ENCODE measurements around the gene DYNC2H1.
"Not testable (repeated sequence)": the region's sequence is repeated elsewhere in the genome, so short reads cannot be mapped to it uniquely, and the experiment has no call there.

The DYNC2H1 gene

GRCh38 chr11:103367650-103368049 is 258.4 kb downstream of the DYNC2H1 start:
- DNase-seq (ENCODE audit: low read depth, low spot score): no peak

GRCh38 chr11:103368145-103368544 is 258.9 kb downstream of the DYNC2H1 start:
- no peak for DNase-seq (ENCODE audit: low read depth, low spot score)

GRCh38 chr11:103370076-103370475 is 260.9 kb downstream of the DYNC2H1 start:
- DNase-seq (ENCODE audit: low read depth, low spot score): no peak

- DNase-seq (ENCODE audit: low read depth, low spot score): no peak
These were observed 263.7 kb downstream of the DYNC2H1 start for GRCh38 chr11:103372906-103373305.

GRCh38 chr11:103374227-103374626 is 265.0 kb downstream of the DYNC2H1 start:
- not testable (repeated sequence) for DNase-seq (ENCODE audit: low read depth, low spot score)

GRCh38 chr11:103378931-103379330 is 269.7 kb downstream of the DYNC2H1 start:
- no peak for DNase-seq (ENCODE audit: low read depth, low spot score)

GRCh38 chr11:103380031-103380430 is 270.8 kb downstream of the DYNC2H1 start:
- DNase-seq (ENCODE audit: low read depth, low spot score): no peak

GRCh38 chr11:103384652-103385051 is 275.4 kb downstream of the DYNC2H1 start:
- DNase-seq (ENCODE audit: low read depth, low spot score): no peak

- no peak for DNase-seq (ENCODE audit: low read depth, low spot score)
These were observed 286.4 kb downstream of the DYNC2H1 start for GRCh38 chr11:103395612-103396011.

- DNase-seq (ENCODE audit: low read depth, low spot score): no peak
These were observed 287.0 kb downstream of the DYNC2H1 start for GRCh38 chr11:103396237-103396636.

- DNase-seq (ENCODE audit: low read depth, low spot score): no peak
These were observed 288.1 kb downstream of the DYNC2H1 start for GRCh38 chr11:103397369-103397768.

- no peak for DNase-seq (ENCODE audit: low read depth, low spot score)
These were observed 289.6 kb downstream of the DYNC2H1 start for GRCh38 chr11:103398829-103399228.

- no peak for DNase-seq (ENCODE audit: low read depth, low spot score)
These were observed 297.1 kb downstream of the DYNC2H1 start for GRCh38 chr11:103406357-103406756.

- no peak for DNase-seq (ENCODE audit: low read depth, low spot score)
These were observed 298.4 kb downstream of the DYNC2H1 start for GRCh38 chr11:103407641-103408040.

- DNase-seq (ENCODE audit: low read depth, low spot score): no peak
These were observed 304.2 kb downstream of the DYNC2H1 start for GRCh38 chr11:103413266-103413888.

- DNase-seq (ENCODE audit: low read depth, low spot score): no peak
These were observed 308.8 kb downstream of the DYNC2H1 start for GRCh38 chr11:103418014-103418413.

GRCh38 chr11:103420593-103420992 is 311.4 kb downstream of the DYNC2H1 start:
- no peak for DNase-seq (ENCODE audit: low read depth, low spot score)

- DNase-seq (ENCODE audit: low read depth, low spot score): no peak
These were observed 324.3 kb downstream of the DYNC2H1 start for GRCh38 chr11:103433386-103434072.

GRCh38 chr11:103434073-103434411 is 324.8 kb downstream of the DYNC2H1 start:
- DNase-seq (ENCODE audit: low read depth, low spot score): no peak

- DNase-seq (ENCODE audit: low read depth, low spot score): no peak
These were observed 327.0 kb downstream of the DYNC2H1 start for GRCh38 chr11:103436131-103436770.

GRCh38 chr11:103441021-103441420 is 331.8 kb downstream of the DYNC2H1 start:
- DNase-seq (ENCODE audit: low read depth, low spot score): no peak

GRCh38 chr11:103448966-103449365 is 339.7 kb downstream of the DYNC2H1 start:
- DNase-seq (ENCODE audit: low read depth, low spot score): peak; percentile 67

GRCh38 chr11:103450241-103450640 is 341.0 kb downstream of the DYNC2H1 start:
- no peak for DNase-seq (ENCODE audit: low read depth, low spot score)
